Endothelial cell of umbilical vein (primary cell): ENCODE results near the gene ARPC2. TPM values are rescaled to one million over a fixed set of nuclear protein-coding genes. Genes with fewer than 3 reads are reported as not detected.

ENCODE experiments used
- BruUV-seq: library from RNA; stranded (reverse); fragments of 400-500 nt; replicated peaks from 2 replicates; lab custom pipeline; 2021; lab: Mats Ljungman, UMichigan
- CTCF ChIA-PET: fragments of 300-600, 350-600 bp; sonication (Branson Sonifier 250); formaldehyde crosslinking; loops from one replicate; lab custom pipeline; 2021; ENCODE audit warnings: antibody characterized with exemption, inconsistent platforms; lab: Charles Lee
- POLR2A ChIA-PET: fragments of 300-600, 350-600 bp; sonication (Branson Sonifier 250); formaldehyde crosslinking; loops from one replicate; lab custom pipeline; 2021; ENCODE audit warnings: antibody characterized with exemption, inconsistent platforms; lab: Charles Lee
- DNase-seq: peaks from one replicate; pipeline ENCODE4 v3.0.0-alpha.2; 2011; ENCODE audit warnings: low read depth, low spot score
- FAIRE-seq: peaks from 2 replicates; lab custom pipeline; 2011; peaks lifted over from hg19 to GRCh38; lab: Jason Lieb, UNC
- H2AFZ ChIP-seq: 2 replicates; pipeline ENCODE4 v1.6.0; 2012; ENCODE audit warnings: low read depth, low read length, control low read depth, inconsistent platforms
- H3K27ac ChIP-seq: 2 replicates; pipeline ENCODE4 v1.5.1; 2011; ENCODE audit warnings: low read depth, mild to moderate bottlenecking, control low read depth, low read length, moderate library complexity; ENCODE audit not compliant: insufficient read depth
- H3K27me3 ChIP-seq, 2 experiments: 2 replicates each; pipeline versions ENCODE4 v1.6.0 to v1.6.1; 2011; ENCODE audit warnings: low read length in 2 of 2, mixed read lengths in 1 of 2; ENCODE audit not compliant: control insufficient read depth in 2 of 2, insufficient read depth in 2 of 2
- H3K36me3 ChIP-seq, 2 experiments: 2 replicates in 1 of 2; 3 replicates in 1 of 2; pipeline ENCODE4 v1.5.1; 2011; ENCODE audit warnings: low read length in 2 of 2, mild to moderate bottlenecking in 1 of 2, moderate library complexity in 1 of 2; ENCODE audit not compliant: control insufficient read depth in 2 of 2, insufficient read depth in 2 of 2; ENCODE audit errors: extremely low read depth in 1 of 2
- H3K4me1 ChIP-seq: 3 replicates; pipeline ENCODE4 v1.5.1; 2011; ENCODE audit warnings: mild to moderate bottlenecking, low read length; ENCODE audit not compliant: control insufficient read depth, insufficient read depth; ENCODE audit errors: extremely low read depth
- H3K4me2 ChIP-seq: 2 replicates; pipeline ENCODE4 v1.6.1; 2011; ENCODE audit warnings: low read length, control low read depth, mixed read lengths; ENCODE audit not compliant: insufficient read depth
- H3K4me3 ChIP-seq, 3 experiments: fragments of 200-600 bp in 1 of 3; sonication (generic), shearing (Covaris generic) in 1 of 3; replicated peaks in 1 of 3; 2 replicates each; pipeline ENCODE4 v1.5.1; 2011 to 2016; ENCODE audit warnings: control low read depth in 3 of 3, low read length in 3 of 3, mild to moderate bottlenecking in 2 of 3, inconsistent platforms in 1 of 3, low read depth in 1 of 3, moderate library complexity in 1 of 3; ENCODE audit not compliant: insufficient read depth in 1 of 3
- H3K79me2 ChIP-seq: 2 replicates; pipeline ENCODE4 v1.6.0; 2012; ENCODE audit warnings: low read length, inconsistent platforms; ENCODE audit not compliant: control insufficient read depth, insufficient read depth
- H3K9ac ChIP-seq: replicated peaks from 2 replicates; pipeline ENCODE3; 2011; ENCODE audit warnings: low read length, control low read depth; ENCODE audit not compliant: insufficient read depth; ENCODE audit errors: extremely low read depth
- H3K9me1 ChIP-seq: replicated peaks from 3 replicates; pipeline ENCODE4 v1.6.0; 2011; ENCODE audit warnings: mild to moderate bottlenecking, low read length; ENCODE audit not compliant: control insufficient read depth, insufficient read depth; ENCODE audit errors: extremely low read depth
- H3K9me3 ChIP-seq: replicated peaks from 2 replicates; pipeline ENCODE4 v1.5.1; 2012; ENCODE audit warnings: low read length, inconsistent platforms; ENCODE audit not compliant: control insufficient read depth, insufficient read depth
- H4K20me1 ChIP-seq: replicated peaks from 2 replicates; pipeline ENCODE3; 2011; ENCODE audit warnings: mild to moderate bottlenecking, low read length; ENCODE audit not compliant: control insufficient read depth, insufficient read depth; ENCODE audit errors: extremely low read depth
- EZH2 ChIP-seq: IDR thresholded peaks from 2 replicates; pipeline ENCODE4 v1.6.1; 2012; ENCODE audit warnings: borderline replicate concordance, low read depth, mild to moderate bottlenecking, moderate library complexity, low read length, inconsistent platforms; ENCODE audit not compliant: severe bottlenecking
- FOS ChIP-seq: IDR thresholded peaks from 2 replicates; pipeline ENCODE4 v1.6.1; 2011; ENCODE audit warnings: mild to moderate bottlenecking, low read length, moderate library complexity, borderline replicate concordance; ENCODE audit not compliant: insufficient read depth
- GATA2 ChIP-seq: IDR thresholded peaks from 2 replicates; pipeline ENCODE4 v1.7.0; 2011; ENCODE audit warnings: low read depth, mild to moderate bottlenecking, moderate library complexity, mixed read lengths, low read length; ENCODE audit not compliant: insufficient read length, insufficient read depth
- JUN ChIP-seq: IDR thresholded peaks from 2 replicates; pipeline ENCODE4 v1.6.1; 2011; ENCODE audit warnings: borderline replicate concordance, low read depth; ENCODE audit not compliant: insufficient read length, insufficient read depth
- MYC ChIP-seq: IDR thresholded peaks from one replicate; pipeline ENCODE4 v1.6.1; 2011; ENCODE audit warnings: mild to moderate bottlenecking, low read depth, low read length
- POLR2A ChIP-seq: IDR thresholded peaks from 2 replicates; pipeline ENCODE4 v1.6.1; 2012; ENCODE audit warnings: low read depth, mild to moderate bottlenecking, control low read depth, low read length
- POLR2AphosphoS5 ChIP-seq: IDR thresholded peaks from 2 replicates; pipeline ENCODE4 v1.6.1; 2012; ENCODE audit warnings: low read depth, mild to moderate bottlenecking, control low read depth, low read length, moderate library complexity; ENCODE audit not compliant: insufficient read depth
- dilution Hi-C: fragments of 300-500 bp; cut with MboI; formaldehyde crosslinking; loops from one replicate; pipeline ENCODE4 v1.15.0; 2019; ENCODE audit warnings: low sequenced_read_pairs; ENCODE audit not compliant: extremely low pct_ligation_motif_present
- intact Hi-C: fragments of 100-400 bp; cut with micrococcal nuclease; formaldehyde crosslinking; loops from one replicate; pipeline ENCODE4 v1.10.0; 2022
- polyA plus RNA-seq, 4 experiments: library from polyadenylated mRNA; depleted of rRNA in 3 of 4; stranded (reverse) in 3 of 4; unstranded in 1 of 4; fragments of >200 nt; gene quantifications; 2 replicates each; pipeline versions ENCODE4 v1.2.1 to v1.2.3, GENCODE V29; 2011 to 2012; ENCODE audit warnings: missing spikeins in 1 of 4
- total RNA-seq: library from RNA; stranded (reverse); gene quantifications from 2 replicates; pipeline ENCODE4 v1.2.3, GENCODE V29; 2021
- TF ChIP-seq, protein P1 (sequence below): IDR thresholded peaks from 2 replicates; pipeline ENCODE4 v1.6.1; 2011; ENCODE audit not compliant: insufficient read depth, insufficient read length
- TF ChIP-seq, protein P2 (sequence below), 2 donors: IDR thresholded peaks; 1 replicate in 1 of 2; 2 replicates in 1 of 2; pipeline ENCODE4 v1.5.1; 2011; ENCODE audit warnings: low read length in 2 of 2, mild to moderate bottlenecking in 2 of 2, moderate library complexity in 2 of 2, control low read depth in 1 of 2, inconsistent platforms in 1 of 2, low read depth in 1 of 2; ENCODE audit not compliant: insufficient read depth in 1 of 2; ENCODE audit errors: extremely low read depth in 1 of 2

The ARPC2 gene
- total and polyA plus RNA-seq, 2 donors (not counting 3 experiments of a cell fraction or from before 2014, with no cell fraction given), result 417 to 455 TPM

GRCh38 chr2:218187296-218188015 lies 29.5 kb upstream of the ARPC2 start:
- ChIA-PET POLR2A (no interaction called here), CTCF (interaction anchor here (0.9 to 1.6 kb wide), 4 partner anchors 13 to 208 kb away, joined by 3 to 9 read pairs (median 4); no protein-coding TSS in a partner anchor)
- TF ChIP-seq GATA2, result no peak
- no peak for TF ChIP-seq FOS
- no peak for TF ChIP-seq JUN
- no peak for TF ChIP-seq EZH2
- no peak for TF ChIP-seq POLR2AphosphoS5
- no peak for TF ChIP-seq MYC
- TF ChIP-seq, protein P1, sequence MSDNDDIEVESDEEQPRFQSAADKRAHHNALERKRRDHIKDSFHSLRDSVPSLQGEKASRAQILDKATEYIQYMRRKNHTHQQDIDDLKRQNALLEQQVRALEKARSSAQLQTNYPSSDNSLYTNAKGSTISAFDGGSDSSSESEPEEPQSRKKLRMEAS, result no peak
- TF ChIP-seq, protein P2, sequence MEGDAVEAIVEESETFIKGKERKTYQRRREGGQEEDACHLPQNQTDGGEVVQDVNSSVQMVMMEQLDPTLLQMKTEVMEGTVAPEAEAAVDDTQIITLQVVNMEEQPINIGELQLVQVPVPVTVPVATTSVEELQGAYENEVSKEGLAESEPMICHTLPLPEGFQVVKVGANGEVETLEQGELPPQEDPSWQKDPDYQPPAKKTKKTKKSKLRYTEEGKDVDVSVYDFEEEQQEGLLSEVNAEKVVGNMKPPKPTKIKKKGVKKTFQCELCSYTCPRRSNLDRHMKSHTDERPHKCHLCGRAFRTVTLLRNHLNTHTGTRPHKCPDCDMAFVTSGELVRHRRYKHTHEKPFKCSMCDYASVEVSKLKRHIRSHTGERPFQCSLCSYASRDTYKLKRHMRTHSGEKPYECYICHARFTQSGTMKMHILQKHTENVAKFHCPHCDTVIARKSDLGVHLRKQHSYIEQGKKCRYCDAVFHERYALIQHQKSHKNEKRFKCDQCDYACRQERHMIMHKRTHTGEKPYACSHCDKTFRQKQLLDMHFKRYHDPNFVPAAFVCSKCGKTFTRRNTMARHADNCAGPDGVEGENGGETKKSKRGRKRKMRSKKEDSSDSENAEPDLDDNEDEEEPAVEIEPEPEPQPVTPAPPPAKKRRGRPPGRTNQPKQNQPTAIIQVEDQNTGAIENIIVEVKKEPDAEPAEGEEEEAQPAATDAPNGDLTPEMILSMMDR (IDR thresholded peaks at IDR 0.05; ENCODE audit: extremely low read depth in 1 of 2, insufficient read depth in 1 of 2, low read depth in 1 of 2, low read length in 2 of 2), result no peak
- no peak for TF ChIP-seq POLR2A
- H2AFZ ChIP-seq, result no peak overlapping the region
- intact Hi-C loops, result loop anchor here (2.0 to 5.0 kb wide), 2 partner anchors 53 to 280 kb away; no protein-coding TSS in a partner anchor
- no peak for DNase-seq
- H3K36me3 ChIP-seq, result no peaks in the 10 kb centered on the region
- no peak overlapping the region for H3K27ac ChIP-seq
- no peak overlapping the region for H3K4me2 ChIP-seq
- peaks cover 2 to 4% of the 10 kb centered on the region in 2 experiments for H3K27me3 ChIP-seq
- no TSS peak for BruUV-seq
- H3K4me1 ChIP-seq, result no peaks in the 10 kb centered on the region
- dilution Hi-C loops, result no loop called here
- H3K79me2 ChIP-seq, result no peaks in the 10 kb centered on the region
- H4K20me1 ChIP-seq, result no peaks in the 10 kb centered on the region
- no peaks in the 10 kb centered on the region for H3K9me3 ChIP-seq
- no peak overlapping the region for H3K9ac ChIP-seq
- H3K9me1 ChIP-seq, result no peaks in the 10 kb centered on the region
- no peak overlapping the region for H3K4me3 ChIP-seq
- no peak for FAIRE-seq
